Fibroblast of lung (primary cell): ENCODE data around the gene PLEKHO2.

Experiments used
- EZH2 ChIP-seq: IDR thresholded peaks from 2 replicates; pipeline ENCODE4 v1.5.1; 2012; ENCODE audit warnings: low read length, control low read depth, mild to moderate bottlenecking; ENCODE audit errors: missing control alignments
- TF ChIP-seq, protein P1 (sequence below), 2 donors: IDR thresholded peaks in 1 of 2; conservative IDR thresholded peaks in 1 of 2; 1 replicate in 1 of 2; 2 replicates in 1 of 2; pipeline ENCODE4 v1.5.1; 2011 to 2012; ENCODE audit warnings: low read length in 2 of 2, control low read depth in 1 of 2, inconsistent platforms in 1 of 2, low read depth in 1 of 2, mild to moderate bottlenecking in 1 of 2

DNA sequence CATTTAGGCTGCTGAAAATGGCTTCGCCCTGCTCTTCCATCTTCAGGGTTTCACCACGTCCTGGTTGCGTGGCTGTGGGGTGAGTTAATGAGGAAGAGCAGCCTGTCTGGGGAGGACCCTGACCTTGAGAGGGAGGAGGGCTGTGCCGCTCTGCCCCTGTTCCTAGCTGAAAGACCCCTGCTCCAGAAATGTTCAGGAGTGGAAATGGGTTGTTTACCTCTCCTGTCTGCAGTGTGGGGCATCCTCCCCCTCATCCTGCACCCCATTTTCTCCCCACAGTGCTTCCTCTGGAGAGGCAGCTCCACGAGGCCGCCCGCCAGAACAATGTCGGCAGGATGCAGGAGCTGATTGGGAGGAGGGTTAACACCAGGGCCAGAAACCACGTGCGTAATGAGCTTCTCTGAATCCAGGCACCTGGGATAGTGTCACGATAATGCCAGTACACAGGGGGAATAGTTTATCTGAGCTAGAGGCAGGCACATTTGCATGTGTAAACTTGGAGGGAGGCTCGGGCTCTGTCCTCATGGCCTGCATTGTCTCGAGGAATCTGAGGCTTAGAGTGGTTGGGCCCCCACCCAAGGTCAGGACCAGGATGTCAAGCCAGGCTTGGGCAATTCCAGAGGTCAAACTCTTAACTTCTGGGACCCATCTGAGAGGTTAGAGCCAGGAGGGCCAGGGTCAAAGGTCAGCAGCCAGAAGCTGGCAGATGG lies 74.0 kb downstream of the PLEKHO2 start:
- TF ChIP-seq EZH2, result no peak
- TF ChIP-seq, protein P1, sequence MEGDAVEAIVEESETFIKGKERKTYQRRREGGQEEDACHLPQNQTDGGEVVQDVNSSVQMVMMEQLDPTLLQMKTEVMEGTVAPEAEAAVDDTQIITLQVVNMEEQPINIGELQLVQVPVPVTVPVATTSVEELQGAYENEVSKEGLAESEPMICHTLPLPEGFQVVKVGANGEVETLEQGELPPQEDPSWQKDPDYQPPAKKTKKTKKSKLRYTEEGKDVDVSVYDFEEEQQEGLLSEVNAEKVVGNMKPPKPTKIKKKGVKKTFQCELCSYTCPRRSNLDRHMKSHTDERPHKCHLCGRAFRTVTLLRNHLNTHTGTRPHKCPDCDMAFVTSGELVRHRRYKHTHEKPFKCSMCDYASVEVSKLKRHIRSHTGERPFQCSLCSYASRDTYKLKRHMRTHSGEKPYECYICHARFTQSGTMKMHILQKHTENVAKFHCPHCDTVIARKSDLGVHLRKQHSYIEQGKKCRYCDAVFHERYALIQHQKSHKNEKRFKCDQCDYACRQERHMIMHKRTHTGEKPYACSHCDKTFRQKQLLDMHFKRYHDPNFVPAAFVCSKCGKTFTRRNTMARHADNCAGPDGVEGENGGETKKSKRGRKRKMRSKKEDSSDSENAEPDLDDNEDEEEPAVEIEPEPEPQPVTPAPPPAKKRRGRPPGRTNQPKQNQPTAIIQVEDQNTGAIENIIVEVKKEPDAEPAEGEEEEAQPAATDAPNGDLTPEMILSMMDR (conservative IDR thresholded peaks at IDR 0.05 in 1 of 2, IDR thresholded peaks at IDR 0.05 in 1 of 2; ENCODE audit: low read depth in 1 of 2, low read length in 2 of 2), result no peak
